GM21786 (cell line): ENCODE measurements around the gene TAOK2.
"Not testable (repeated sequence)": the region's sequence is repeated elsewhere in the genome, so short reads cannot be mapped to it uniquely, and the experiment has no call there.

Experiments
- ATAC-seq: cut with Tn5 transposase; IDR thresholded peaks from one replicate; pipeline ENCODE4 v1.9.1; 2021; ENCODE audit not compliant: unreplicated experiment

The TAOK2 gene

DNA sequence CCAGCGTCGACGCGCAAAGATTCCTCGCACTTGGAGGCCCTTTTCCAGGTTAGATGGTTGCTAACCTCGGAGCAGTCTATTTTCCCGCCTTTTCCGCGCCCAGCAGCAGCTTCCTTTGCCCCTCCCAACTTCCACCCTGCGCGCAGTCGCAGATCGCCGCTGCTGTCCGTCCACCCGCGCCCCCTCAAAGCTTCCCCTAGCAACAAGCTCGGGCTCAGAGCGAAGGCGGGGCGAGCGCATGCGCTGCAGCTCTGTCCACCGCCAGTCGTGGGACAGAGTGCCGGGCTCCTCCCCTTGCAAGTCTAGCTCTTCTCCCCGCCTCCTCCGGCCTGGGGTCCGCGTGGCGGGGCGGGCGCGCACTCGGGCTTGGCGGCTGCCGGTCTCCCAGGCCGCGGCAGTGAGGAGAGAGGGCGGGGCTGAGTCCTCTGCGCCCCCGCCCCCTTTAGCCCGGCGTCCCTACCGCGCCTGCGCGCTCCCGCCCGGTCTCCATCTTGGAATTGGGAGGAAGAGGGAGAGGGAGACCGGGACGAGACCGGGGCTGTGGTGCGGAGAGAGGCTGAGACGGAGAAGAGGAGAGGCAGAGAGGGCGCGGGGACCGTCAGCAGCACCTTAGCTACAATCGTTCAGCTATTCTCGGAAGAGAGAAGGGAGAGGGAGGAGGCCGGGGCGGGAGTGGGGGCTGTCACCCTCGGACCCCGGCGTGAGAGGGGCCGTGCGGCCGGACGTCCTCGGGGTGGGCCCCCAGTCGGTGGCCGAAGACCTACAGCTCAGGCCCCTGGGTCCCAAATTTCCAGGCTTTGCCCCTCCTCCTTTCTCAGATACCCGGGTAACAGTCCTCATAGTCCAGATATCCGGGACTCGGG is at the start of gene TAOK2:
TSS of gene TAOK2 (plus strand) at position 485 of the 863 bp plus-strand sequence. CDS start 3,905 bp downstream, outside the sequence.
- ATAC-seq = peak; percentile 93

GRCh38 chr16:29925105-29925756 is 48.4 kb upstream of the TAOK2 start:
- ATAC-seq = no peak

- peak; percentile 78 for ATAC-seq
Observed at GRCh38 chr16:29925781-29926710, 47.6 kb upstream of the TAOK2 start, which contains the start of gene KCTD13. KCTD13 (minus strand) TSS chr16:29926226; CDS start chr16:29926033, 193 bp downstream.

DNA sequence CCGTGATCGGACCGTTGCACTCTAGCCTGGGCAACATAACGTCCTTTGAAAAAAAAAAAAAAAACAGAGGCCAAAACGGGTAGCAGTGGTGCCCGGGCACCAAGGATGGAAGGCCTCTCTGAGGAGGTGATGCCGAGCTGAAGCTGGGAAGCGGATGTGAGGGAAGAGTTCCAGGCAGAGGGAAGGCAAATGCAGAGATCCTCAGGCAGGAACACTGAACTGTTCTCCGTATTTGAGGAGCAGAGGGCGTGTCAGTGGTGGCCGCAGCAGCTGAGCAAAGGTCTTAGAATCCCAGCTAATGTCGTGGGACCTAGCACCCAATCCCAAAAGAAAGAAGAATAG is 47.0 kb upstream of the TAOK2 start:
- no peak for ATAC-seq

GRCh38 chr16:29927070-29927905 is 46.4 kb upstream of the TAOK2 start:
- no peak for ATAC-seq

DNA sequence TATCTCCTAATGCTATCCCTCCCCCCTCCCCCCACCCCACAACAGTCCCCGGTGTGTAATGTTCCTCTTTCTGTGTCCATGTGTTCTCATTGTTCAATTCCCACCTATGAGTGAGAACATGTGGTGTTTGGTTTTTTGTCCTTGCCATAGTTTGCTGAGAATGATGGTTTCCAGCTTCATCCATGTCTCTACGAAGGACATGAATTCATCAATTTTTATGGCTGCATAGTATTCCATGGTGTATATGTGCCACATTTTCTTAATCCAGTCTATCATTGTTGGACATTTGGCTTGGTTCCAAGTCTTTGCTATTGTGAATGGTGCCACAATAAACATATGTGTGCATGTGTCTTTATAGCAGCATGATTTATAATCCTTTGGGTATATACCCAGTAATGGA is 41.9 kb upstream of the TAOK2 start:
- ATAC-seq = not testable (repeated sequence)

- ATAC-seq = no peak
Observed at GRCh38 chr16:29940656-29941055, 33.0 kb upstream of the TAOK2 start.

DNA sequence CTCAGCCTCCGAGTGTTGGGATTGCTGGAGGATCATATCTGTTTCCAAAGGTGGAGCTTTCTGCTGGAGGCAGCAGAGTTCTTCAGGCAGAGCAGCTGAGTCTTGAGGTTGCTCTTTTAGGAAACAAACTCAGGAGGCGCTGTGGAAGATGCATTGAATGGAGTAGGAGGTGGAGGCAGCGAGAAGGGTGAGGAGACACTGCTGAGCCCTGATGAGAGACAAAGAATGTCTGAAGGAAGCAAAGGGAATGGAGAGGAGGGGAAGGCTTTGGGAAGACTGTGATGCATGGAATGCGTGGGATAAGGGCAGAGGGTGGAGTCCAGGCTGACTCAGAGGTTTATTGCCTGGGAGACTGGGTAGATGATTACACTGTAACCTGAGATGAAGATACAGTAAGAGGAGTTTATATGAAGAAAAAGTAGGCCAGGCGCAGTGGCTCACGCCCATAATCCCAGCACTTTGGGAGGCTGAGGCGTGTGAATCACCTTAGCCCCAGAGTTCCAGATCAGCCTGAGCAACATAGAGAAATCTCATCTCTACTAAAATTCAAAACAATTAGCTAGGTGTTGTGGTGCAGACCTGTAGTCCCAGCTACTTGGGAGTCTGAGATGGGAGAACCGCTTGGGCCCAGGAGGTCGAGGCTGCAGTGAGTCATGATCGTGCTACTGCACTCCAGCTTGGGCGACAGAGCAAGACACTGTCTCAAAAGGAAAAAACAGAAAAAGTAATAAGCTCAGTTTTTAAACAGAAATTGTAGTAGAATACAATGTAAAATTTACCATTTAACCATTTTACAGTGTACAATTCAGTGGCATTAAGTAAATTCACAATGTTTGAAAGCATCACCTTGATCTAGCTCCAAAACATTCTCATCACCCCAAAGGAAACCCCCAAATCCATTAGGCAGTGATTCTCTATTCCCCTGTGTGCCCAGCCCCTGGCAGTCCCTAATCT is 29.5 kb upstream of the TAOK2 start:
- no peak for ATAC-seq

GRCh38 chr16:29947897-29948296 is 25.8 kb upstream of the TAOK2 start:
- no peak for ATAC-seq

GRCh38 chr16:29950806-29951461 is 22.7 kb upstream of the TAOK2 start:
- no peak for ATAC-seq

DNA sequence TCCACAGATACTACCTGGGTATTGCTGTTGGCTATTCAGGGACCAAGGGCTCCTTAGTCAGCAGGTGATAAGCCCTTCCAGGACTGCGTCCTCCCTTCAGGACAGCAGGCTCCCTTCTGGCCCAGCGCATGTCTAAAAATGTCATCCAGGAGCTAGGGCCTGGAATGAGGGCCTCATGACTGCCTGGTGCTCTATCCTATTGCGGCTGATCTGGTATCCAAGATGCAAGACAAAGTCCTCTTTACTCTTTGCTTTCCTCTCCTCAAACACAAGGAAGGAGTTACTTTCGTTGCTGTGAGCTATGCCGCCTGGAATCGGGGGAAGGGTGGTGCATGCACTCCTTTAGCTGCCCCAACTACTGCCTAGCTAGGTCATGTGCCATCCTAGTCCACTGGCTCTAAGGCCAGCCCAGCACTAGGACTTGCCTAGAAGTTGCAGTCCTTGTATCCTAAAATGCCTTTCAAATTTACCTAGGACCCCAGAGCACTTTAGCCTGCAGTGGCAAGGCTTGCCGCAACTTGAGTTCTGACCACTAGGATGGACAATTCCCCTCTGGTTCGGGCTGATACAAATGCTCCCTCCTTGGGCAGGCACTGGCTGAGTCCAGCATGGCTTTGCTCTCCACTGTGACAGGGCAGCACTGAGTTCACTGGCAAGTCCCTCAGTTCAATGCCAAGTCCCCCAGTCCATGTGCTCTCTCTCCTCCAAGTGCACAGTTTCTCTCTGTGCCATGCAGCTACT is 21.9 kb upstream of the TAOK2 start:
- no peak for ATAC-seq

GRCh38 chr16:29958756-29959155 is 14.9 kb upstream of the TAOK2 start:
- no peak for ATAC-seq

- ATAC-seq = no peak
Observed at GRCh38 chr16:29959293-29959692, 14.4 kb upstream of the TAOK2 start.

- not testable (repeated sequence) for ATAC-seq
Observed at GRCh38 chr16:29959821-29960220, 13.8 kb upstream of the TAOK2 start.

DNA sequence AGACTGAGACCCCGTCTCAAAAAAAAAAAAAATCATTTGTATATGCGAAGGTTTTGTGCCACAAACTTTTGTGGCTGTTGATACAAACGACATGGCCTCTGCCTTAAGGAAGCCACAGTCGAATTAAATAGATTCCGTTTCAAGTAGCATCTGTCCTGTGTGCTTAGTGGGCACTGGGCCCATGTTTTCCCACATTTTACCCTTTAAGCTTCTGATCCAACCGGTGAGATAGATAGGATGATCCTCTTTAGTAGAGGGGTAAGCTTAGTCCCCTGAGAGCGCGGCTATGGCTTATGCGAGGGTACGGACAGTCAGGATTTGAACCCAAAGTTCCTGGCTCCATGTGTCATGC is 12.6 kb upstream of the TAOK2 start:
- ATAC-seq = no peak

DNA sequence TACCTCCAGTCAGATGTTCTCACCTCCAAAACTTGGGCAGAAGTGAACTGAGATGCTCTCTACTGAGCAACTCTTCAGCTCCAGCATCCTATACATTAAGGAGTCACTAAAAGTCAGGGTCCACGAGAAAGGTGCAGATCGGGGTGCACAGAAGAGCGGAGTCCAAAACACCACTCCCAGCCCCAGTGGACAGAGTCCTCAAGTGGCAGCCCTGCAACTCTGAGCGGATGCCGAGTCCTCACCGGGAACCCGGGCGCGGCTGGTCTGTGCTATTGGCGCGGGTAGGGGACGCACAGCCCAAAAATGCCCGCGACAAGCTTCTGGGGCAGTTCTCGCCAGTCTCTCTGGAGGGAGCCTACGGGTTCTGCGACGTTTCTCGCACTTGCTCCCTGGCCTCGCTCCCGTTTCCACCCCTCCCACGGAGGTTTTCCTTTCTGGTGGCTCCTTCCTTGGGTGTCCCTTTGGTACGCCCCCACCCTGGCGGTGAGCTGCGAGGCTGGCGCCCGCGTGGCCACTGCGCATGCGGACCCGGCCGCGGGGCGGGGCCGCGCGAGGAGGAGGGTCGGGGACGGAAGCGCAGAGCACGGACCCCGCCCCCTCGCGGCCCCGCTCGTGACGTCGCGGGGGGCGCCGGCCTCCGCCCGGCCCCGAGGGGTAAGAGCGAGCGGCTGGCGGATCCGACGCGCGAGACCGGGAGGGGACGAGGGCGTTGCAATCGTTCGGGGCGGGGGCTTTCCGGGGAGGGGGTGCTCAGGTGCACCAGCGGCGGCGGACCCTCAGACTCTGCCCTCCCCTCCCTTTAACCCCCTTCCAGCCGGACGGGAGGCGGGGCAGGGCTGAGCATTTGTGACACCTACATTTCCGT is 12.0 kb upstream of the TAOK2 start, which contains the start of gene TMEM219:
TSS of gene TMEM219 (plus strand) at position 601 of the 865 bp plus-strand sequence. CDS start 1,065 bp downstream, outside the sequence.
- peak; percentile 90 for ATAC-seq
